H9 (cell line): ENCODE measurements around the gene LRP2. TPM values are rescaled to one million over a fixed set of nuclear protein-coding genes. Genes with fewer than 3 reads are reported as not detected.

ENCODE experiments used
- DNase-seq: peaks from one replicate; pipeline ENCODE4 v3.0.0-alpha.2; 2017
- H2AFZ ChIP-seq: one replicate; pipeline ENCODE4 v1.6.1; 2013; ENCODE audit warnings: mild to moderate bottlenecking, low read length, control low read depth, moderate library complexity
- H2AK5ac ChIP-seq: 2 replicates; pipeline ENCODE4 v1.6.1; 2013; ENCODE audit warnings: low read length, control low read depth, mixed read lengths; ENCODE audit not compliant: insufficient read length
- H2BK120ac ChIP-seq: one replicate; pipeline ENCODE4 v1.6.1; 2013; ENCODE audit warnings: low read depth, mild to moderate bottlenecking, low read length, control low read depth, inconsistent platforms; ENCODE audit not compliant: poor library complexity, severe bottlenecking
- H2BK12ac ChIP-seq: 2 replicates; pipeline ENCODE4 v1.6.1; 2013; ENCODE audit warnings: low read length, control low read depth, mixed read lengths, low read depth; ENCODE audit not compliant: insufficient read length
- H2BK15ac ChIP-seq: 2 replicates; pipeline ENCODE4 v1.6.1; 2013; ENCODE audit warnings: low read depth, low read length, control low read depth
- H2BK20ac ChIP-seq: one replicate; pipeline ENCODE4 v1.6.1; 2013; ENCODE audit warnings: low read depth, mild to moderate bottlenecking, low read length, control low read depth, inconsistent platforms; ENCODE audit not compliant: poor library complexity, severe bottlenecking
- H2BK5ac ChIP-seq: 2 replicates; pipeline ENCODE4 v1.6.1; 2013; ENCODE audit warnings: low read length, control low read depth, mixed read lengths; ENCODE audit not compliant: insufficient read length
- H3K14ac ChIP-seq: 2 replicates; pipeline ENCODE4 v1.6.1; 2013; ENCODE audit warnings: low read length, control low read depth; ENCODE audit not compliant: insufficient read depth
- H3K18ac ChIP-seq: 2 replicates; pipeline ENCODE4 v1.6.1; 2013; ENCODE audit warnings: low read depth, mild to moderate bottlenecking, mixed read lengths, low read length, control low read depth; ENCODE audit not compliant: insufficient read length
- H3K23ac ChIP-seq: 2 replicates; pipeline ENCODE4 v1.6.1; 2013; ENCODE audit warnings: low read length, control low read depth, mixed read lengths, low read depth; ENCODE audit not compliant: insufficient read length
- H3K23me2 ChIP-seq: 2 replicates; pipeline ENCODE4 v1.6.1; 2013; ENCODE audit warnings: low read depth, mild to moderate bottlenecking, mixed read lengths, low read length, control low read depth; ENCODE audit not compliant: insufficient read length, poor library complexity, severe bottlenecking
- H3K27ac ChIP-seq: 2 replicates; pipeline ENCODE4 v1.5.1; 2013; ENCODE audit warnings: low read length, control low read depth, mixed read lengths, low read depth; ENCODE audit not compliant: insufficient read length
- H3K27me3 ChIP-seq: 2 replicates; pipeline ENCODE4 v1.6.1; 2013; ENCODE audit warnings: low read length, control low read depth, inconsistent platforms; ENCODE audit not compliant: insufficient read depth
- H3K4ac ChIP-seq: 2 replicates; pipeline ENCODE4 v1.6.1; 2013; ENCODE audit warnings: low read depth, mild to moderate bottlenecking, control low read depth, inconsistent platforms, low read length, moderate library complexity
- H3K4me1 ChIP-seq: 2 replicates; pipeline ENCODE4 v1.6.1; 2013; ENCODE audit warnings: low read length, control low read depth, inconsistent platforms; ENCODE audit not compliant: insufficient read depth
- H3K4me2 ChIP-seq: 2 replicates; pipeline ENCODE4 v1.6.1; 2013; ENCODE audit warnings: low read length, control low read depth, mixed read lengths; ENCODE audit not compliant: insufficient read length, insufficient read depth
- H3K56ac ChIP-seq: 2 replicates; pipeline ENCODE4 v1.6.1; 2013; ENCODE audit warnings: low read depth, mild to moderate bottlenecking, mixed read lengths, low read length, control low read depth; ENCODE audit not compliant: insufficient read length
- H3K79me1 ChIP-seq: 2 replicates; pipeline ENCODE4 v1.6.1; 2013; ENCODE audit warnings: low read depth, mild to moderate bottlenecking, moderate library complexity, low read length, control low read depth, inconsistent platforms; ENCODE audit not compliant: insufficient read depth, poor library complexity, severe bottlenecking
- H3K79me2 ChIP-seq: 2 replicates; pipeline ENCODE4 v1.6.1; 2013; ENCODE audit warnings: low read length, control low read depth, inconsistent platforms; ENCODE audit not compliant: insufficient read depth
- H3K9ac ChIP-seq: 2 replicates; pipeline ENCODE4 v1.6.1; 2013; ENCODE audit warnings: low read length, control low read depth, mixed read lengths; ENCODE audit not compliant: insufficient read length; ENCODE audit errors: extremely low read depth
- H3K9me3 ChIP-seq: one replicate; pipeline ENCODE4 v1.6.1; 2013; ENCODE audit warnings: low read depth, low read length, inconsistent platforms; ENCODE audit not compliant: control insufficient read depth
- H3T11ph ChIP-seq: one replicate; pipeline ENCODE4 v1.6.1; 2013; ENCODE audit warnings: mild to moderate bottlenecking, low read length, control low read depth, inconsistent platforms
- H4K20me1 ChIP-seq: one replicate; pipeline ENCODE4 v1.6.1; 2013; ENCODE audit not compliant: control insufficient read depth, insufficient read length, insufficient read depth
- H4K5ac ChIP-seq: 2 replicates; pipeline ENCODE4 v1.6.1; 2013; ENCODE audit warnings: low read depth, mild to moderate bottlenecking, mixed read lengths, low read length, control low read depth; ENCODE audit not compliant: insufficient read length
- H4K8ac ChIP-seq: replicated peaks from 2 replicates; pipeline ENCODE4 v1.6.1; 2013; ENCODE audit warnings: low read length, control low read depth, mixed read lengths, low read depth; ENCODE audit not compliant: insufficient read length
- H4K91ac ChIP-seq: 2 replicates; pipeline ENCODE4 v1.6.1; 2013; ENCODE audit warnings: low read depth, mild to moderate bottlenecking, moderate library complexity, mixed read lengths, low read length, control low read depth; ENCODE audit not compliant: insufficient read length
- H3K27ac Mint-ChIP-seq, 3 experiments: 2 replicates in 2 of 3; 3 replicates in 1 of 3; pipeline ENCODE4 v1.8.0; 2020 to 2021; ENCODE audit warnings: mixed read lengths in 3 of 3, mild to moderate bottlenecking in 1 of 3, moderate library complexity in 1 of 3
- H3K27me3 Mint-ChIP-seq: 2 replicates; pipeline ENCODE4 v1.8.0; 2021; ENCODE audit warnings: low read depth, mild to moderate bottlenecking, moderate library complexity, mixed read lengths
- H3K36me3 Mint-ChIP-seq, 3 experiments: 2 replicates in 2 of 3; 3 replicates in 1 of 3; pipeline ENCODE4 v1.8.0; 2020 to 2021; ENCODE audit warnings: low read depth in 3 of 3, mixed read lengths in 3 of 3; ENCODE audit not compliant: insufficient read depth in 1 of 3
- H3K4me1 Mint-ChIP-seq, 2 experiments: 2 replicates each; pipeline ENCODE4 v1.8.0; 2020; ENCODE audit warnings: mixed read lengths in 2 of 2
- H3K4me3 Mint-ChIP-seq, 2 experiments: 2 replicates in 1 of 2; 3 replicates in 1 of 2; pipeline ENCODE4 v1.8.0; 2020 to 2021; ENCODE audit warnings: mild to moderate bottlenecking in 2 of 2, mixed read lengths in 2 of 2, moderate library complexity in 1 of 2
- H3K9me3 Mint-ChIP-seq, 2 experiments: 2 replicates in 1 of 2; 3 replicates in 1 of 2; pipeline ENCODE4 v1.8.0; 2020; ENCODE audit warnings: mild to moderate bottlenecking in 2 of 2, mixed read lengths in 2 of 2, moderate library complexity in 1 of 2
- CTCF ChIP-seq: fragments of 200-600 bp; sonication (generic); conservative IDR thresholded peaks from 3 replicates; pipeline ENCODE4 v1.8.0; 2021; ENCODE audit warnings: antibody characterized with exemption, mild to moderate bottlenecking
- WGBS: extraction: QIAGEN DNeasy Blood & Tissue Kit; methylation state at CpG from one replicate; pipeline ENCODE4 v1.1.7; 2013; ENCODE audit warnings: missing lambda C conversion rate, low lambda C conversion rate, mixed read lengths; ENCODE audit not compliant: insufficient read length; ENCODE audit errors: extremely low coverage; 5-methylcytosine and 5-hydroxymethylcytosine counted together
- total RNA-seq: library from RNA; stranded (reverse); gene quantifications from 2 replicates; pipeline ENCODE4 v1.2.1, GENCODE V29; 2021

LRP2 gene
- total RNA-seq, 1 experiment from 2014 or later: 1.4 TPM

- Histone ChIP-seq H2AFZ (no peak overlapping the region), H3K9ac (no peak overlapping the region), H4K8ac (no peak overlapping the region), H3K27me3 (no peaks in the 10 kb centered on the region), H3K56ac (no peak overlapping the region), H4K20me1 (no peaks in the 10 kb centered on the region), H2BK120ac (no peak overlapping the region), H3K79me2 (no peaks in the 10 kb centered on the region), H2BK12ac (no peak overlapping the region), H3K4me2 (no peak overlapping the region), H2AK5ac (no peak overlapping the region), H3K14ac (no peak overlapping the region), H4K91ac (no peak overlapping the region), H3K4ac (no peak overlapping the region), H3K27ac (no peak overlapping the region), H3K79me1 (no peaks in the 10 kb centered on the region), H2BK15ac (no peak overlapping the region), H3K23ac (no peak overlapping the region), H3K18ac (no peak overlapping the region), H3K23me2 (no peaks in the 10 kb centered on the region), H4K5ac (no peak overlapping the region), H2BK20ac (no peak overlapping the region), H3T11ph (no peak overlapping the region), H3K4me1 (no peaks in the 10 kb centered on the region), H3K9me3 (no peaks in the 10 kb centered on the region), H2BK5ac (no peak overlapping the region)
- no peak for TF ChIP-seq CTCF
- Mint-ChIP-seq H3K36me3 (peaks cover 0 to 3% (median 0%) of the 10 kb centered on the region in 3 experiments; a peak in 1 of 7 replicates), H3K27ac (no peak overlapping the region), H3K9me3 (0 out of 5 replicates have a peak, but pooled peaks cover 0 to 2% of the 10 kb centered on the region in 2 experiments), H3K27me3 (no peaks in the 10 kb centered on the region), H3K4me3 (no peak overlapping the region), H3K4me1 (peaks cover 5 to 6% of the 10 kb centered on the region in 2 experiments; a peak in 3 of 4 replicates)
- no CpG with 5 or more reads among the region's 1 CpG for WGBS
- DNase-seq: no peak
Measured at GRCh38 chr2:169158874-169159273, 203.5 kb downstream of the LRP2 start.
